ENCODE data around the gene KMT2A.
A peak's percentile ranks its signal among the peaks of the same experiment; 100 is the strongest.
"Not testable (repeated sequence)": the region's sequence is repeated elsewhere in the genome, so short reads cannot be mapped to it uniquely, and the experiment has no call there.

KMT2A gene

DNA sequence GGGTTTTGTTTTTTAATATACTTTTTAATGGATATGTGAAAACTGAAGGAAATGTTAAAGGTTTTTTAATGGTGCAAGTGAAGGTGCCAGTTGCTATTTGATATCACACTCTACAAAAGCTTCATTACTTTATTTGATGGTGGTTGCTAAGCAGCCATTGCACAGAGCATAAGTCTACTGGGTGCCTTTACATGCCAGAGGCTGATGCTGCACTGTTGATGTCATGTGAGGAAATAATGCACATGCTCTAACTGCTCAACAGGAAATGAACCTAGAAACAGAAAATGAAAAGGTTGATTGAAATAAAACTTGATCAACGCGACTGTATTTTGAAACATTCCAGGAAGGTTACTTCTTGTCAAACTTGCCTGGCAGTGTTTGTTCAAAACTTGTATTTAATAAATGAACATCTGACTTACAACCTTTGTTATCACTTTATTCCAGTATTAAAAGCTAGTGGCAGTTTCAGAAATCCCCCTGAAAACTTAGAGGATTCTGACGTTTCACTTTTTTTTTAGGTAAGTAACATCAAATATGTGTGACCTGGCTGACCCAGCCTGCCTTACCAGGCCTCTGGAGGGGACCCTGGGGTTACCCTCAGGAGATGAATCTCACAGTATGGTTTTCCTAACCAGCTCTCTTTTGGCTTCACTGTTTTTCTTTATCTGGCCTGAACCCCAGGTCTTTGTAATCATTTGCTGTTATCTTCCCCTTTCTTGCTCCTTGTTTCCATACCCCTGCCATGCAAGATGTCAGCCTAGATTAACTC, 37.3 kb upstream of the KMT2A start:
- Histone ChIP-seq H3K9me3 (ENCODE audit: insufficient read depth, low read depth, low read length) (no peaks in the 10 kb centered on the region), H4K20me1 (ENCODE audit: insufficient read depth, low read length, poor library complexity, severe bottlenecking) (peaks cover 25% of the 10 kb centered on the region), H3K9me2 (replicated peaks; ENCODE audit: low read depth, low read length) (no peaks in the 10 kb centered on the region), H3K4me2 (ENCODE audit: low read depth, low read length, poor library complexity, severe bottlenecking) (no peak overlapping the region), H3K27me3 (ENCODE audit: insufficient read depth, low read length, poor library complexity, severe bottlenecking) (no peaks in the 10 kb centered on the region), H3K36me3 (ENCODE audit: insufficient read depth, low read length) (peaks cover 27% of the 10 kb centered on the region; the same call in 1 of the 2 replicates), H3K9ac (ENCODE audit: low read depth, low read length, poor library complexity, severe bottlenecking) (peak overlapping the region; percentile 24), H2AFZ (ENCODE audit: low read length) (no peak overlapping the region), H3K4me1 (ENCODE audit: insufficient read depth, low read length, poor library complexity, severe bottlenecking) (peaks cover 20% of the 10 kb centered on the region), H3K4me3 (ENCODE audit: low read length, poor library complexity, severe bottlenecking) (no peak overlapping the region), H3F3A (ENCODE audit: low read depth) (no peaks in the 10 kb centered on the region), H3K79me2 (ENCODE audit: insufficient read depth, low read length) (peaks cover 34% of the 10 kb centered on the region)
- TF ChIP-seq, protein P1, sequence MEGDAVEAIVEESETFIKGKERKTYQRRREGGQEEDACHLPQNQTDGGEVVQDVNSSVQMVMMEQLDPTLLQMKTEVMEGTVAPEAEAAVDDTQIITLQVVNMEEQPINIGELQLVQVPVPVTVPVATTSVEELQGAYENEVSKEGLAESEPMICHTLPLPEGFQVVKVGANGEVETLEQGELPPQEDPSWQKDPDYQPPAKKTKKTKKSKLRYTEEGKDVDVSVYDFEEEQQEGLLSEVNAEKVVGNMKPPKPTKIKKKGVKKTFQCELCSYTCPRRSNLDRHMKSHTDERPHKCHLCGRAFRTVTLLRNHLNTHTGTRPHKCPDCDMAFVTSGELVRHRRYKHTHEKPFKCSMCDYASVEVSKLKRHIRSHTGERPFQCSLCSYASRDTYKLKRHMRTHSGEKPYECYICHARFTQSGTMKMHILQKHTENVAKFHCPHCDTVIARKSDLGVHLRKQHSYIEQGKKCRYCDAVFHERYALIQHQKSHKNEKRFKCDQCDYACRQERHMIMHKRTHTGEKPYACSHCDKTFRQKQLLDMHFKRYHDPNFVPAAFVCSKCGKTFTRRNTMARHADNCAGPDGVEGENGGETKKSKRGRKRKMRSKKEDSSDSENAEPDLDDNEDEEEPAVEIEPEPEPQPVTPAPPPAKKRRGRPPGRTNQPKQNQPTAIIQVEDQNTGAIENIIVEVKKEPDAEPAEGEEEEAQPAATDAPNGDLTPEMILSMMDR (conservative IDR thresholded peaks at IDR 0.05; ENCODE audit: low read length) = no peak
- no peak for TF ChIP-seq EZH2phosphoT487 (IDR thresholded peaks at IDR 0.05; ENCODE audit: borderline replicate concordance)

DNA sequence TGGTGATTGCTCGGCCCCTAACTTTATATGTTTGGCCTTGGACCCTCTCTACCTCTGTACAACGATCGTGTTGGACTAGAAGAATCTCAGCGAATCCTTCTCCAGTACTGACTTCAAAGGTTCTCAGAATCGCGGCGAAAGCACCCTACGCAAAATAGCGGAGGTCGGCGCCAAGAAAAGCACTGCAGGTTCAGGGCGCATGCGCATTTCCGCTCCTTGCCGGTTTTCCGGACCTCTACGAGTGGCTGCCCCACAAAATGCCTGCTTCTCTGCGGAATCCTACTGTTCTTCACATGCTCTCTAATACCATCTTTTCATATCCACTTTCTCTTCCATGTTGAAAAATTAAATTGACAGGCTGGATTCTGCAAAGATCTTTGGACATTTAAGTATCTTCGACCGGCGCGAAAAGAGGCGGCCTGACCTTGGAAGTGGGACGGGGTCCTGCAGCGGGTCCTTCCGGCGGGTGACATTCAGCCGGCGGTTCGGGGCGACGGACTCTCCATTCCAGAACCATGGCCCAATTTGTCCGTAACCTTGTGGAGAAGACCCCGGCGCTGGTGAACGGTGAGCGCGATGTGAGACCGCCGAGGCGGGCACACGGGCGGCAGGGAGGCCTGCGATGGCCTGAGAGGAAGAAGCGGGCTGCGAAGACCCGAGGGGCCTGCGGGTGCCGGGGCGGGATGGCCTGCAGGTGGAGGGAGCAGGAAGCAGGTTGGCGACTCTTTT, 35.0 kb upstream of the KMT2A start, which contains the start of gene ATP5MG:
Gene ATP5MG (plus strand): TSS at position 456 of the 729 bp plus-strand sequence. CDS start 60 bp downstream, at position 516.
- Histone ChIP-seq H3K4me1 (ENCODE audit: insufficient read depth, low read length, poor library complexity, severe bottlenecking) (peaks cover 38% of the 10 kb centered on the region), H3K9ac (ENCODE audit: low read depth, low read length, poor library complexity, severe bottlenecking) (peak within 1 kb of the TSS; percentile 84), H3K36me3 (ENCODE audit: insufficient read depth, low read length) (peaks cover 10% of the 10 kb centered on the region; the same call in 1 of the 2 replicates), H3K4me2 (ENCODE audit: low read depth, low read length, poor library complexity, severe bottlenecking) (peak within 1 kb of the TSS; percentile 85), H3K79me2 (ENCODE audit: insufficient read depth, low read length) (peaks cover 58% of the 10 kb centered on the region), H4K20me1 (ENCODE audit: insufficient read depth, low read length, poor library complexity, severe bottlenecking) (peaks cover 46% of the 10 kb centered on the region), H3K27me3 (ENCODE audit: insufficient read depth, low read length, poor library complexity, severe bottlenecking) (no peaks in the 10 kb centered on the region), H3K4me3 (ENCODE audit: low read length, poor library complexity, severe bottlenecking) (peak within 1 kb of the TSS; percentile 92), H3K9me2 (replicated peaks; ENCODE audit: low read depth, low read length) (no peaks in the 10 kb centered on the region), H3F3A (ENCODE audit: low read depth) (no peaks in the 10 kb centered on the region), H3K9me3 (ENCODE audit: insufficient read depth, low read depth, low read length) (no peaks in the 10 kb centered on the region), H2AFZ (ENCODE audit: low read length) (peak within 1 kb of the TSS; percentile 88)
- TF ChIP-seq, protein P1 (conservative IDR thresholded peaks at IDR 0.05; ENCODE audit: low read length) = peak; percentile 20; the same call in 1 of the 2 replicates
- TF ChIP-seq EZH2phosphoT487 (IDR thresholded peaks at IDR 0.05; ENCODE audit: borderline replicate concordance) = no peak

DNA sequence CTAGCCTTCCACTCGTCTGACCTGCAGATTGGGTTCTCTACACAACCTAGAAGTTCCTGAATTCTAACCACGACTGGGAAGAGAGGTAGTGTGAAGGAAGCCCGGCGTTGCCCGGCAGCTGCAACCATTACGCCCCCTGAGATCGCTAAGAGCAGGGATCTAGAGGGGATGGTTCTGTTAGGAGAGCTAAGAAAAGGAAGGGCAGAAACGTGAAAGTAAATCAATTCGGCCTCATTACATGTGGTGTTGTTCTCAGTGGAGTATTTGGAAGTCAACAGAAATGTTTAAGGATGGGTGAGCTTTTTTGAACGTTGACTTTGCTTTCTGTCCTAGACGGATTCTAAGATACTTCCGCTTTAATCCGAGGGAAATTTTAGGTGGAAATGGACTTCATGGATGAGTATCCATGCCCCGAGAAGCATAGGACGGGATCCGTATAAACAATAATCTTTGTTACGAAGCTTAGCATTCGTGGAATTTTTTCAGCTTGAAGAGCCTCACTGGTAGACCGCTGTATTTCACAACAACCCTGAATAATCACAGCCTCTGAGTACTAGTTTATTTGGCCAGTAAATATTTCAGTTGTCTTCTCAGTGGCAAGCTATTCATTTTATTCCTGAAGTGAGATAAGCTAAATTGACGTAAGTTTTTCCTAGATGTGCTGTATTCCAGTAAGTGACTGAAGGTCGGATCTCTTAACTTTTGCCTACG, 34.3 kb upstream of the KMT2A start:
- Histone ChIP-seq H3K36me3 (ENCODE audit: insufficient read depth, low read length) (peaks cover 11% of the 10 kb centered on the region; the same call in 1 of the 2 replicates), H3K9me2 (replicated peaks; ENCODE audit: low read depth, low read length) (no peaks in the 10 kb centered on the region), H3K9me3 (ENCODE audit: insufficient read depth, low read depth, low read length) (no peaks in the 10 kb centered on the region), H3K4me1 (ENCODE audit: insufficient read depth, low read length, poor library complexity, severe bottlenecking) (peaks cover 43% of the 10 kb centered on the region), H3K9ac (ENCODE audit: low read depth, low read length, poor library complexity, severe bottlenecking) (peak overlapping the region; percentile 84), H3K79me2 (ENCODE audit: insufficient read depth, low read length) (peaks cover 65% of the 10 kb centered on the region), H3K4me2 (ENCODE audit: low read depth, low read length, poor library complexity, severe bottlenecking) (peak overlapping the region; percentile 85), H3F3A (ENCODE audit: low read depth) (no peaks in the 10 kb centered on the region), H3K4me3 (ENCODE audit: low read length, poor library complexity, severe bottlenecking) (peak overlapping the region; percentile 92), H2AFZ (ENCODE audit: low read length) (peak overlapping the region; percentile 88), H3K27me3 (ENCODE audit: insufficient read depth, low read length, poor library complexity, severe bottlenecking) (no peaks in the 10 kb centered on the region), H4K20me1 (ENCODE audit: insufficient read depth, low read length, poor library complexity, severe bottlenecking) (peaks cover 54% of the 10 kb centered on the region)
- no peak for TF ChIP-seq EZH2phosphoT487 (IDR thresholded peaks at IDR 0.05; ENCODE audit: borderline replicate concordance)
- TF ChIP-seq, protein P1 (conservative IDR thresholded peaks at IDR 0.05; ENCODE audit: low read length) = 0 out of 2 replicates have a peak, but pooled peaks have one; percentile 1

DNA sequence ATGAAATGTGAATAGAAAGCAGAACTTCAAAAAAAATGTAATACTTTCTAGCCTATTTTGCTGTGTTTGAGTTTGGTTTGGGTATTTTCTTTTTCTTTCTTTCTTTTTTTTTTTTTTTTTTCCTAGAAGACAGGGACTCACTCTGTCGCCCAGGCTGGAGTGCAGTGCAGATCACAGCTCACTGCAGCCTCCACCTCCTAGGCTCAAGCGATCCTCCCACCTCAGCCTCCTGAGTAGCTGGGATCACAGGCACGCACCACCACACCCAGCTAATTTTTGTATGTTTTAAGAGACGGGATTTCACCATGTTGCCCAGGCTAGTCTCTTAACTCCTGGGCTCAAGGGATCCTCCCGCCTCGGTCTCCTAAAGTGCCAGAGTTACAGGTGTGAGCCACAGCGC, 33.7 kb upstream of the KMT2A start:
- H3K9me2 ChIP-seq (replicated peaks; ENCODE audit: low read depth, low read length); H2AFZ ChIP-seq (ENCODE audit: low read length); H3F3A ChIP-seq (ENCODE audit: low read depth); H3K27me3 ChIP-seq (ENCODE audit: insufficient read depth, low read length, poor library complexity, severe bottlenecking); H3K9me3 ChIP-seq (ENCODE audit: insufficient read depth, low read depth, low read length): not testable (repeated sequence)
- Histone ChIP-seq H3K4me3 (ENCODE audit: low read length, poor library complexity, severe bottlenecking) (peak overlapping the region; percentile 92), H3K36me3 (ENCODE audit: insufficient read depth, low read length) (peaks cover 15% of the 10 kb centered on the region; the same call in 1 of the 2 replicates), H3K9ac (ENCODE audit: low read depth, low read length, poor library complexity, severe bottlenecking) (peak overlapping the region; percentile 84), H3K4me2 (ENCODE audit: low read depth, low read length, poor library complexity, severe bottlenecking) (peak overlapping the region; percentile 85), H3K4me1 (ENCODE audit: insufficient read depth, low read length, poor library complexity, severe bottlenecking) (peaks cover 43% of the 10 kb centered on the region), H4K20me1 (ENCODE audit: insufficient read depth, low read length, poor library complexity, severe bottlenecking) (peaks cover 59% of the 10 kb centered on the region), H3K79me2 (ENCODE audit: insufficient read depth, low read length) (peaks cover 71% of the 10 kb centered on the region)

All from Loucy (cell line).